ENCODE measurements around the gene BCO2. TPM values are rescaled to one million over a fixed set of nuclear protein-coding genes. Genes with fewer than 3 reads are reported as not detected.

BCO2 gene
- total and polyA plus RNA-seq, 10 of the 15 experiments (the other 5 are each of a cell fraction or from before 2014, with no cell fraction given), result 0.29 to 1.0 (median 0.57) TPM

- no peak for TF ChIP-seq ZBTB11 (CRISPR knock-in tag; IDR thresholded peaks at IDR 0.05)
- no peak for TF ChIP-seq CEBPZ (IDR thresholded peaks at IDR 0.05; ENCODE audit: low read depth, low read length)
- TF ChIP-seq PAX5 (IDR thresholded peaks at IDR 0.05; ENCODE audit: borderline replicate concordance, low read depth, low read length), result no peak
- no peak for TF ChIP-seq ZNF217 (IDR thresholded peaks at IDR 0.05)
- no peak for TF ChIP-seq ZNF207 (IDR thresholded peaks at IDR 0.05; ENCODE audit: borderline replicate concordance)
- TF ChIP-seq YBX1 (IDR thresholded peaks at IDR 0.05), result no peak
- no peak for TF ChIP-seq HDAC2 (IDR thresholded peaks at IDR 0.05)
- TF ChIP-seq EGR1 (IDR thresholded peaks at IDR 0.05; ENCODE audit: borderline replicate concordance in 1 of 2, low read depth in 2 of 2, low read length in 2 of 2), result no peak
These were observed 40.8 kb upstream of the BCO2 start (continued) for GRCh38 chr11:112134473-112134872.

All from GM12878 (cell line).